Activated naive CD8-positive, alpha-beta T cell treated with anti-CD3 and anti-CD28 coated beads, Interleukin-2, amount 50 U/mL, for 24 hours (primary cell): ENCODE results near the gene KRTAP10-1.
A peak's percentile ranks its signal among the peaks of the same experiment; 100 is the strongest.

ENCODE experiments used
- ATAC-seq: fragments of 150-1000 bp; cut with Tn5 transposase; one replicate; pipeline ENCODE4 v1.10.0; 2021
- DNase-seq: peaks from one replicate; pipeline ENCODE4 v3.0.0; 2021
- H3K27ac Mint-ChIP-seq: one replicate; pipeline ENCODE4 v1.8.0; 2021; ENCODE audit warnings: mild to moderate bottlenecking, mixed read lengths
- H3K27me3 Mint-ChIP-seq: one replicate; pipeline ENCODE4 v1.8.0; 2021; ENCODE audit warnings: mixed read lengths
- H3K36me3 Mint-ChIP-seq: one replicate; pipeline ENCODE4 v1.8.0; 2021; ENCODE audit warnings: low read depth, mixed read lengths
- H3K4me1 Mint-ChIP-seq: one replicate; pipeline ENCODE4 v1.8.0; 2021; ENCODE audit warnings: mixed read lengths
- H3K4me3 Mint-ChIP-seq: one replicate; pipeline ENCODE4 v1.8.0; 2021; ENCODE audit warnings: mild to moderate bottlenecking, moderate library complexity, mixed read lengths
- H3K9me3 Mint-ChIP-seq: one replicate; pipeline ENCODE4 v1.8.0; 2021; ENCODE audit warnings: mixed read lengths

KRTAP10-1 gene

GRCh38 chr21:44521928-44522752, 17.9 kb downstream of the KRTAP10-1 start:
- DNase-seq (no peak), ATAC-seq (no peak)
- H3K4me3 Mint-ChIP-seq: no peak overlapping the region
- no peaks in the 10 kb centered on the region for H3K4me1 Mint-ChIP-seq
- no peak overlapping the region for H3K27ac Mint-ChIP-seq
- H3K9me3 Mint-ChIP-seq: no peaks in the 10 kb centered on the region
- H3K36me3 Mint-ChIP-seq: no peaks in the 10 kb centered on the region
- H3K27me3 Mint-ChIP-seq: no peaks in the 10 kb centered on the region

GRCh38 chr21:44521301-44521927, 18.6 kb downstream of the KRTAP10-1 start:
- Mint-ChIP-seq H3K36me3 (no peaks in the 10 kb centered on the region), H3K4me1 (no peaks in the 10 kb centered on the region), H3K27ac (no peak overlapping the region), H3K27me3 (no peaks in the 10 kb centered on the region), H3K4me3 (no peak overlapping the region), H3K9me3 (no peaks in the 10 kb centered on the region)
- DNase-seq: no peak
- ATAC-seq: no peak

GRCh38 chr21:44520326-44521300, 19.4 kb downstream of the KRTAP10-1 start:
- Mint-ChIP-seq H3K27ac (no peak overlapping the region), H3K27me3 (no peaks in the 10 kb centered on the region), H3K9me3 (no peaks in the 10 kb centered on the region), H3K4me1 (no peaks in the 10 kb centered on the region), H3K4me3 (no peak overlapping the region), H3K36me3 (no peaks in the 10 kb centered on the region)
- no peak for DNase-seq
- ATAC-seq: no peak

GRCh38 chr21:44519346-44520325, 20.4 kb downstream of the KRTAP10-1 start:
- H3K27ac Mint-ChIP-seq: no peak overlapping the region
- no peaks in the 10 kb centered on the region for H3K9me3 Mint-ChIP-seq
- no peaks in the 10 kb centered on the region for H3K4me1 Mint-ChIP-seq
- no peak for ATAC-seq
- no peaks in the 10 kb centered on the region for H3K36me3 Mint-ChIP-seq
- no peak overlapping the region for H3K4me3 Mint-ChIP-seq
- no peaks in the 10 kb centered on the region for H3K27me3 Mint-ChIP-seq
- no peak for DNase-seq

DNA sequence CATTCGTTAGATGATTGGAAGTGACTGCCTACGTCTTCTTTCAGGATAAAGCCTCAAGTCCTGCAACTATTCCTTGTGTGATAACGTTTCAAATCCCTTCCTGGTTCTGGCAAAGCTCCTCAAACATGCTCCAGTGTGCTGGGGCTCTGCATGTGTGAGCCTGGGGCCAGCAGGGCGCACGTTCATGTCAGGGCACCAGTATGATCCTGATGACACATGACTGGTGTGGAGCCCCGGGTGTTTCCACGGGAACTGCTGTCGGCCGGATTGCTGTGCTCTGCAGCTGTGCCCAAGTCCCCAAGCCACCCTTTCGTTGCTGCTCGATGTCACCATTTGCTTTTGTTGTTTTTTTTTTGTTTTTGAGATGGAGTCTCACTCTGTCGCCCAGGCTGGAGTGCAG, 21.3 kb downstream of the KRTAP10-1 start:
- DNase-seq (no peak), ATAC-seq (no peak)
- Mint-ChIP-seq H3K4me1 (no peaks in the 10 kb centered on the region), H3K27me3 (no peaks in the 10 kb centered on the region), H3K36me3 (no peaks in the 10 kb centered on the region), H3K4me3 (no peak overlapping the region), H3K27ac (no peak overlapping the region), H3K9me3 (no peaks in the 10 kb centered on the region)

GRCh38 chr21:44517175-44517899, 22.7 kb downstream of the KRTAP10-1 start:
- no peaks in the 10 kb centered on the region for H3K9me3 Mint-ChIP-seq
- H3K4me1 Mint-ChIP-seq: no peaks in the 10 kb centered on the region
- no peaks in the 10 kb centered on the region for H3K27me3 Mint-ChIP-seq
- H3K4me3 Mint-ChIP-seq: no peak overlapping the region
- ATAC-seq (peak; percentile 41), DNase-seq (no peak)
- H3K36me3 Mint-ChIP-seq: no peaks in the 10 kb centered on the region
- no peak overlapping the region for H3K27ac Mint-ChIP-seq

- Mint-ChIP-seq H3K27me3 (no peaks in the 10 kb centered on the region), H3K27ac (no peak overlapping the region), H3K4me3 (no peak overlapping the region), H3K4me1 (no peaks in the 10 kb centered on the region), H3K36me3 (no peaks in the 10 kb centered on the region), H3K9me3 (no peaks in the 10 kb centered on the region)
- DNase-seq: no peak
- no peak for ATAC-seq
These were observed 23.2 kb downstream of the KRTAP10-1 start for GRCh38 chr21:44516828-44517174.

- Mint-ChIP-seq H3K27me3 (no peaks in the 10 kb centered on the region), H3K27ac (no peak overlapping the region), H3K36me3 (no peaks in the 10 kb centered on the region), H3K4me3 (no peak overlapping the region), H3K4me1 (no peaks in the 10 kb centered on the region), H3K9me3 (no peaks in the 10 kb centered on the region)
- ATAC-seq (no peak), DNase-seq (no peak)
These were observed 23.7 kb downstream of the KRTAP10-1 start for GRCh38 chr21:44516342-44516741.

- no peak overlapping the region for H3K27ac Mint-ChIP-seq
- no peak overlapping the region for H3K4me3 Mint-ChIP-seq
- H3K27me3 Mint-ChIP-seq: no peaks in the 10 kb centered on the region
These were observed 24.4 kb downstream of the KRTAP10-1 start for GRCh38 chr21:44515359-44516165.

DNA sequence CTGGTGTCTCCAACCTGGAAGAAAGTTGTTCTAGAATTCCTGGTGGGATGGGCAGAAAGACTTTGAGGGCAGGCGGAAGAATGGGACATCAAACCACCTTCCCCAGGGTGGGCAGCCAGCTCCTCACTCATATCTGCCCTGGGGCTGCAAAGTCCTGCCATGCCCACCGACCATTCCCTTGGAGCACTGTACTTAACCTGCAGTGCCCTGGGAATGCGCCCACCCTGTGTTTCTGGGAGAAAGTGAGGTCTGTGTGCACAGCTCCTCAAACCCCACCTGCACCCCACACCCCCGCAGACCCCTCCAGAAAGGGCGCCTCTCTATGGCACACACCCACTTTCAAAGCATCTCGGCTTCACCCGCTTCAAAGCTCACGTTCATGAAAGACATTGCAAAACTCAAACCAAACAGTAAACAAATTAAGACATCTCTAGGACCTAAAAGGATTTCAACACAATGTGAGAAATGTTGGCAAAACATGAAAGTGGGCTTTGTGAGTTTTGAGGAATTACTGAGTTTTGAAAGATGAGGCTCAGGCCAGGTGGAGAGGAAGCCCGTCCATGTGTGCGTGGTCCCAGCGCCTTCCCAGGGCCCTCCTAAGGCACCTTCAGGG, 25.1 kb downstream of the KRTAP10-1 start:
- Mint-ChIP-seq H3K9me3 (no peaks in the 10 kb centered on the region), H3K4me1 (no peaks in the 10 kb centered on the region), H3K27ac (no peak overlapping the region), H3K27me3 (no peaks in the 10 kb centered on the region), H3K36me3 (no peaks in the 10 kb centered on the region), H3K4me3 (no peak overlapping the region)
- DNase-seq (no peak), ATAC-seq (no peak)

More at GRCh38 chr21:44515359-44516165, 24.4 kb downstream of the KRTAP10-1 start:
- ATAC-seq (no peak), DNase-seq (no peak)
- Mint-ChIP-seq H3K4me1 (no peaks in the 10 kb centered on the region), H3K9me3 (no peaks in the 10 kb centered on the region), H3K36me3 (no peaks in the 10 kb centered on the region)

GRCh38 chr21:44514218-44514520, 25.8 kb downstream of the KRTAP10-1 start:
- ATAC-seq (no peak), DNase-seq (no peak)
- Mint-ChIP-seq H3K9me3 (no peaks in the 10 kb centered on the region), H3K4me3 (no peak overlapping the region), H3K27ac (no peak overlapping the region), H3K36me3 (no peaks in the 10 kb centered on the region), H3K27me3 (no peaks in the 10 kb centered on the region), H3K4me1 (no peaks in the 10 kb centered on the region)

DNA sequence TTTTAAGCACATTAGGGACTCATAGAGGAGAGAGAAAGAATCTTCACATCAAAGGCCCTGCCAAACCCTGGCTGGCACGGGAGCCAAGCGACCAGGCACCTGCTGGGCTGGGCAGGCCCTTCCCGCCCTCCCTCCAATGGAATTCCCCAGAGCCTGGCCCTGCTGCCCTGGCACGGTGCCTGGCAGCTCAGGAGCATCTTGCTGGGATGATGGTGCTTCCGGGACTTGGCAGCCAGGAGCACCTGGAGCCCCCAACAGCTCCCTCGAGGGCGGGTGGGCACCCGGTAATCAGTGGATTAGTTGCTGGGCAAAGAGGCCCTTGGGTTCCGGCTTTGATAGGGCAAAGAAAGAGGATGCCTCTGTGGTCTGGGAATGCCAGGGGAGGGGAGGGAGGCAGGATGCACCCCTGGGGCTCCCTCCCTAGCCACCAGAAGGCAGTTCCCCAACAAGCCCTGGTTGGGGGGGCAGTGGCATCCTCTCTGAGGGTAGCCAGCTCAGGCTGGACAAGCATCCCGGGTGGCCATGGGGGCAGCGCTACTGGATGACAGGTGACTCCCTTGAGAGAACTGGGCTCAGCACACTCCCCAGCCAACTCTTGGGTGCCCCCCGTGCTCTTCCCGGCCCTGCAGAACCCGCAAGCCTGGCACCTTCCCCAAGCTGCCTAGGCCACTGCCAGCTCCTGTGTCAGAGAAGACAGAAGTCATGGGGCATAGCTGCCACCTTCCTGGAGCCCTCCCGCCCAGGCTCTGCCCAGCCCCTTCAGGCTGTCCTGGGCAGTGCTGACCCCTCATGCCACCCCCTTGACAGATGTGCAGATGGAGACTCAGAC, 26.4 kb downstream of the KRTAP10-1 start:
- Mint-ChIP-seq H3K9me3 (no peaks in the 10 kb centered on the region), H3K4me3 (no peak overlapping the region), H3K27ac (no peak overlapping the region), H3K27me3 (no peaks in the 10 kb centered on the region), H3K36me3 (no peaks in the 10 kb centered on the region), H3K4me1 (no peaks in the 10 kb centered on the region)
- no peak for DNase-seq
- ATAC-seq: no peak
